ENCODE measurements around the gene SREK1. TPM values are rescaled to one million over a fixed set of nuclear protein-coding genes. Genes with fewer than 3 reads are reported as not detected.
"Not testable (repeated sequence)": the region's sequence is repeated elsewhere in the genome, so short reads cannot be mapped to it uniquely, and the experiment has no call there.

The SREK1 gene
- total RNA-seq, 1 donor from 2014 or later = 71.2 TPM

GRCh38 chr5:66129144-66129543 is 15.0 kb upstream of the SREK1 start:
- Mint-ChIP-seq H3K9me3 (ENCODE audit: unreplicated experiment) (peaks cover 12% of the 10 kb centered on the region), H3K36me3 (ENCODE audit: unreplicated experiment) (no peaks in the 10 kb centered on the region), H3K27me3 (ENCODE audit: unreplicated experiment) (no peaks in the 10 kb centered on the region), H3K4me1 (ENCODE audit: unreplicated experiment) (no peaks in the 10 kb centered on the region), H3K4me3 (ENCODE audit: unreplicated experiment) (no peak overlapping the region), H3K27ac (ENCODE audit: unreplicated experiment) (no peak overlapping the region)
- DNase-seq (ENCODE audit: extremely low spot score, unreplicated experiment) = no peak
- no peak for TF ChIP-seq CTCF (IDR thresholded peaks at IDR 0.05)

- DNase-seq (ENCODE audit: extremely low spot score, unreplicated experiment) = no peak
- H3K27me3 Mint-ChIP-seq (ENCODE audit: unreplicated experiment) = no peaks in the 10 kb centered on the region
- peaks cover 12% of the 10 kb centered on the region for H3K9me3 Mint-ChIP-seq (ENCODE audit: unreplicated experiment)
- no peak overlapping the region for H3K27ac Mint-ChIP-seq (ENCODE audit: unreplicated experiment)
- H3K4me3 Mint-ChIP-seq (ENCODE audit: unreplicated experiment) = no peak overlapping the region
- H3K4me1 Mint-ChIP-seq (ENCODE audit: unreplicated experiment) = no peaks in the 10 kb centered on the region
- no peak for TF ChIP-seq CTCF (IDR thresholded peaks at IDR 0.05)
- no peaks in the 10 kb centered on the region for H3K36me3 Mint-ChIP-seq (ENCODE audit: unreplicated experiment)
Observed at GRCh38 chr5:66130493-66130892, 13.6 kb upstream of the SREK1 start.

GRCh38 chr5:66134407-66134861 is 9.7 kb upstream of the SREK1 start:
- H3K27me3 Mint-ChIP-seq (ENCODE audit: unreplicated experiment) = peaks cover 4% of the 10 kb centered on the region
- no peak for DNase-seq (ENCODE audit: extremely low spot score, unreplicated experiment)
- no peak overlapping the region for H3K27ac Mint-ChIP-seq (ENCODE audit: unreplicated experiment)
- no peaks in the 10 kb centered on the region for H3K36me3 Mint-ChIP-seq (ENCODE audit: unreplicated experiment)
- TF ChIP-seq CTCF (IDR thresholded peaks at IDR 0.05) = no peak
- no peaks in the 10 kb centered on the region for H3K4me1 Mint-ChIP-seq (ENCODE audit: unreplicated experiment)
- H3K9me3 Mint-ChIP-seq (ENCODE audit: unreplicated experiment) = peaks cover 4% of the 10 kb centered on the region
- no peak overlapping the region for H3K4me3 Mint-ChIP-seq (ENCODE audit: unreplicated experiment)

GRCh38 chr5:66136053-66136452 is 8.0 kb upstream of the SREK1 start:
- TF ChIP-seq CTCF (IDR thresholded peaks at IDR 0.05) = no peak
- DNase-seq (ENCODE audit: extremely low spot score, unreplicated experiment) = no peak
- Mint-ChIP-seq H3K4me3 (ENCODE audit: unreplicated experiment) (no peak overlapping the region), H3K36me3 (ENCODE audit: unreplicated experiment) (no peaks in the 10 kb centered on the region), H3K4me1 (ENCODE audit: unreplicated experiment) (no peaks in the 10 kb centered on the region), H3K27me3 (ENCODE audit: unreplicated experiment) (peaks cover 10% of the 10 kb centered on the region), H3K9me3 (ENCODE audit: unreplicated experiment) (no peaks in the 10 kb centered on the region), H3K27ac (ENCODE audit: unreplicated experiment) (no peak overlapping the region)

GRCh38 chr5:66136944-66137343 is 7.2 kb upstream of the SREK1 start:
- not testable (repeated sequence) for DNase-seq (ENCODE audit: extremely low spot score, unreplicated experiment); H3K4me3 Mint-ChIP-seq (ENCODE audit: unreplicated experiment); H3K9me3 Mint-ChIP-seq (ENCODE audit: unreplicated experiment); H3K27ac Mint-ChIP-seq (ENCODE audit: unreplicated experiment); H3K36me3 Mint-ChIP-seq (ENCODE audit: unreplicated experiment); H3K4me1 Mint-ChIP-seq (ENCODE audit: unreplicated experiment)
- H3K27me3 Mint-ChIP-seq (ENCODE audit: unreplicated experiment) = peaks cover 15% of the 10 kb centered on the region

Measured in osteocyte (in vitro differentiated cells).